Chondrocyte (in vitro differentiated cells): ENCODE data around the gene WDR7. TPM values are rescaled to one million over a fixed set of nuclear protein-coding genes. Genes with fewer than 3 reads are reported as not detected.

Experiments used
- DNase-seq: peaks from one replicate; pipeline ENCODE4 v3.0.0; 2021; ENCODE audit warnings: mixed read lengths, low spot score
- H3K27ac Mint-ChIP-seq: one replicate; pipeline ENCODE4 v1.8.0; 2021; ENCODE audit warnings: mild to moderate bottlenecking, moderate library complexity, mixed read lengths; ENCODE audit not compliant: unreplicated experiment
- H3K27me3 Mint-ChIP-seq: 2 replicates; pipeline ENCODE4 v1.8.0; 2021; ENCODE audit warnings: low read depth, mixed read lengths
- H3K36me3 Mint-ChIP-seq: 2 replicates; pipeline ENCODE4 v1.8.0; 2021; ENCODE audit warnings: low read depth, mixed read lengths
- H3K4me1 Mint-ChIP-seq: 2 replicates; pipeline ENCODE4 v1.8.0; 2021; ENCODE audit warnings: low read depth, mild to moderate bottlenecking, mixed read lengths
- H3K4me3 Mint-ChIP-seq: one replicate; pipeline ENCODE4 v1.8.0; 2021; ENCODE audit warnings: mild to moderate bottlenecking, moderate library complexity, mixed read lengths; ENCODE audit not compliant: unreplicated experiment
- H3K9me3 Mint-ChIP-seq: 2 replicates; pipeline ENCODE4 v1.8.0; 2021; ENCODE audit warnings: low read depth, mixed read lengths
- total RNA-seq: library from RNA; stranded (reverse); gene quantifications from 3 replicates; pipeline ENCODE4 v1.2.1, GENCODE V29; 2021
- TF ChIP-seq, protein P1 (sequence below): fragments of 200-600 bp; sonication (generic); IDR thresholded peaks from 2 replicates; pipeline ENCODE4 v1.5.0; 2021; ENCODE audit warnings: antibody characterized with exemption, mild to moderate bottlenecking, moderate library complexity

The WDR7 gene
- total RNA-seq, 1 donor from 2014 or later: 14.9 TPM

- Mint-ChIP-seq H3K9me3 (no peaks in the 10 kb centered on the region), H3K4me1 (peaks cover 7% of the 10 kb centered on the region), H3K4me3 (no peak overlapping the region), H3K27me3 (no peaks in the 10 kb centered on the region), H3K36me3 (peaks cover 20% of the 10 kb centered on the region), H3K27ac (no peak overlapping the region)
- DNase-seq: no peak
- TF ChIP-seq, protein P1, sequence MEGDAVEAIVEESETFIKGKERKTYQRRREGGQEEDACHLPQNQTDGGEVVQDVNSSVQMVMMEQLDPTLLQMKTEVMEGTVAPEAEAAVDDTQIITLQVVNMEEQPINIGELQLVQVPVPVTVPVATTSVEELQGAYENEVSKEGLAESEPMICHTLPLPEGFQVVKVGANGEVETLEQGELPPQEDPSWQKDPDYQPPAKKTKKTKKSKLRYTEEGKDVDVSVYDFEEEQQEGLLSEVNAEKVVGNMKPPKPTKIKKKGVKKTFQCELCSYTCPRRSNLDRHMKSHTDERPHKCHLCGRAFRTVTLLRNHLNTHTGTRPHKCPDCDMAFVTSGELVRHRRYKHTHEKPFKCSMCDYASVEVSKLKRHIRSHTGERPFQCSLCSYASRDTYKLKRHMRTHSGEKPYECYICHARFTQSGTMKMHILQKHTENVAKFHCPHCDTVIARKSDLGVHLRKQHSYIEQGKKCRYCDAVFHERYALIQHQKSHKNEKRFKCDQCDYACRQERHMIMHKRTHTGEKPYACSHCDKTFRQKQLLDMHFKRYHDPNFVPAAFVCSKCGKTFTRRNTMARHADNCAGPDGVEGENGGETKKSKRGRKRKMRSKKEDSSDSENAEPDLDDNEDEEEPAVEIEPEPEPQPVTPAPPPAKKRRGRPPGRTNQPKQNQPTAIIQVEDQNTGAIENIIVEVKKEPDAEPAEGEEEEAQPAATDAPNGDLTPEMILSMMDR: no peak
These were observed 375.2 kb downstream of the WDR7 start for GRCh38 chr18:57026316-57026715.

DNA sequence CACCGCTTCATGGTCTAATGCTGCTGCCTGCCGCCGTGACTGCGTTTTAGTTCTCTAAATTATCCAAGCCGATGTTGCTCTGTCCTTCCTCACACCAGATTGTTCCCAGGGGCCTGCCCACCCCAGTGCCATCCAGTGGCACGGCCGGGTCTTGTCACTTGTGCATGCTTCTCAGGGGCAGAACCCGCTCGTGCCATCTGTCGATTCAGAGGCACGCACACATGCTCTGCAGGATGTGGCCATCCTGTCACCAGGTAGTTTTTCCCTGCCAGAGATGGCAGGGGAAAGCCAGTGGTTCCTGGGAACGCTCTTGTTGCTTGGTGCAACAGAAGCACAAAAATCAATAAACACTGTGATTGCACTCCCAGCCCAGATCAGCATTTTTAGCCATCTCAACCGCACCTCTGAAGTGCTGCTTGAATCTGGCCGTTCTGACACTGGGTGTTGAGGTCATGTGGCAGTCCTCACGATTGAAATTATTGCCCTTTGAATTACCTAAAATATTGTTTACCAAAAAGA, 376.1 kb downstream of the WDR7 start:
- Mint-ChIP-seq H3K4me3 (no peak overlapping the region), H3K36me3 (peaks cover 22% of the 10 kb centered on the region), H3K27ac (no peak overlapping the region), H3K27me3 (no peaks in the 10 kb centered on the region), H3K9me3 (no peaks in the 10 kb centered on the region), H3K4me1 (peaks cover 7% of the 10 kb centered on the region)
- TF ChIP-seq, protein P1: no peak
- DNase-seq: no peak

DNA sequence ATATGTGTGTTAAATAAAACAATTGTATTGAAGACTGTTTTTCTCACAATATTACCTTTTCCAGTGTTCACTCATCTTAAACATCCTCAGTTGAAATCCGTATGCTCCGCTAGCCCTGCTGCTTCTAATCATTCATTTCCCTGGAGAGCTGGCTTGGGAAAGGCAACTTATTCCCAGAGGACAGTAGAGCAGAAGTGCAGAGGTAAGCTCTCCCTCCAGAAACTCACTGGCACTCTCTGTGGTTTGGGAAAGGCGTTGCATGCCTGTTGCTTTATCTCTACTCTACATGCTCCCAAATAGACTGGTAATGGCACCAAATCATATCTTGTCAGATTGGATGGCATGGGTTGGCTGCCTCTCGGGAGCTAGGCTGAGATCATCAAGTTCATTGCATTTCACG, 378.6 kb downstream of the WDR7 start:
- Mint-ChIP-seq H3K9me3 (no peaks in the 10 kb centered on the region), H3K27ac (no peak overlapping the region), H3K4me3 (no peak overlapping the region), H3K36me3 (peaks cover 19% of the 10 kb centered on the region), H3K27me3 (no peaks in the 10 kb centered on the region), H3K4me1 (peaks cover 7% of the 10 kb centered on the region)
- no peak for DNase-seq
- TF ChIP-seq, protein P1: peak; percentile 11

DNA sequence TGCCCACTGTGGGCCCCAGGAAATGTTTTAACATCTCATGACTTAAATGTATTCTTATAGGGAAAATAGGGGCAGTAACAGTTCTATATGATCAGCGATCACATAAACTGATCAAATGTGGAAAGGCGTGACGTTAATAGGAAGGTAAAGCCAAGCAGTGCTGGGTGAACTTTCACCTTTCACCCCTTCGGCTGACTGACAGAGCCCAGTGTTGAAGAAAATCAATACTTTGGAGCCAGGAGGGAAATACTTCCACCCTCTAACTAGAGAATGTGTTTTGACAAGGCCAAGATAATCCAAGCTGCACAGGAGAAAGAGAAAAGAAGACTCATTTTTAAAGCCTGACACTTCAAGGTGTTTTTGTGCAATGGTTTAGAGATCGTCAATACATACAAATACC, 379.3 kb downstream of the WDR7 start:
- no peak overlapping the region for H3K27ac Mint-ChIP-seq
- H3K36me3 Mint-ChIP-seq: peaks cover 19% of the 10 kb centered on the region
- peaks cover 7% of the 10 kb centered on the region for H3K4me1 Mint-ChIP-seq

DNA sequence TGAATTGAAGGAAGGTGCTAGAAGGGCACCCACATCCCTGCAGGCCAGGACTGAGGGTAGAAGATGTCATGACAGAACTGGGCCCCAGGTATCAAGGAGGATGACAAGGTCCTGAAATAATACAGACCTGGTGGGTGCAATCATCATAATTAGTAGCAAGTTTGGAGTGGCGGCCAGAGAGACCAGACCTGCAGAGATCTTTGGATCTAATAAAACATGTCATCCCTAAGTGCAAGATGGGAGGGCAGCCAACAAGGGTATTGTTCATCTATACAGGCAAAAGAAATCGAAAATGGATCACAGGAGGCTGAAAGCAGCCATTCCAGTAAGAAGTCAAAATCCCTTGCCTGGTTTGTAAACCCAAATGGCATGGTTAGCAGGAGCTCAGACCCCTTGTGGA, 384.4 kb downstream of the WDR7 start:
- TF ChIP-seq, protein P1: no peak
- Mint-ChIP-seq H3K27me3 (no peaks in the 10 kb centered on the region), H3K9me3 (no peaks in the 10 kb centered on the region), H3K4me3 (no peak overlapping the region), H3K36me3 (peaks cover 9% of the 10 kb centered on the region), H3K4me1 (no peaks in the 10 kb centered on the region), H3K27ac (no peak overlapping the region)
- no peak for DNase-seq

More for the DNA sequence above, 379.3 kb downstream of the WDR7 start:
- Mint-ChIP-seq H3K27me3 (no peaks in the 10 kb centered on the region), H3K9me3 (no peaks in the 10 kb centered on the region), H3K4me3 (no peak overlapping the region)
- TF ChIP-seq, protein P1: no peak
- DNase-seq: no peak
